Stimulated activated CD4-positive, alpha-beta T cell treated with anti-CD3 and anti-CD28 coated beads, TNF-alpha, amount 100 ng/mL, for 4 hours (primary cell): Measurements from ENCODE around the gene CGB2.
"Not testable (repeated sequence)": the region's sequence is repeated elsewhere in the genome, so short reads cannot be mapped to it uniquely, and the experiment has no call there.

Experiments
- DNase-seq, 3 experiments: peaks; one replicate each; pipeline ENCODE4 v3.0.0-alpha.2; 2020; ENCODE audit warnings: low read depth in 3 of 3

Gene CGB2

GRCh38 chr19:49031642-49032301 lies at the start of gene CGB2:
CGB2 (plus strand) TSS chr19:49031890; CDS start chr19:49032096, 206 bp downstream.
- not testable (repeated sequence) for DNase-seq

- no peak for DNase-seq
Measured at GRCh38 chr19:48982280-48982679, 49.4 kb upstream of the CGB2 start.

DNA sequence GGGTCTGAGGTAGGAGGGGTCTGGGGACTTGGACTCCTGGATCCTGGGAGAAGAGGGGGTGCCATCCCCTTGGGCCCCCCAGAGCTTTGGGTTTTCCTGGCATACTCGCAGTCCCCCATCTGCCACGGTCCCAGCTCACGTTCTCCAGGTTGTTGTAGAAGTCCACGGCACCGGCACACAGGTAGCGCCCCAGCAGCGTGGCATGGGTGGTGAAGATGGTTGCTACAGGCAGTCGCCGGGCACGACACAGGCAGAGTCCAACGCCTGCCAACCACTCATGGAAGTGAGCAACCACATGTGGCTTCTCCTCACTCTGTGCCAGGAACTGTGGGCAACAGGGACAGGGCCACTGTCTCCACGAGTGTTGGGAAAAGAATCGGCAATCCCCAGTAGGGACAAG lies 46.0 kb upstream of the CGB2 start:
- no peak for DNase-seq

DNA sequence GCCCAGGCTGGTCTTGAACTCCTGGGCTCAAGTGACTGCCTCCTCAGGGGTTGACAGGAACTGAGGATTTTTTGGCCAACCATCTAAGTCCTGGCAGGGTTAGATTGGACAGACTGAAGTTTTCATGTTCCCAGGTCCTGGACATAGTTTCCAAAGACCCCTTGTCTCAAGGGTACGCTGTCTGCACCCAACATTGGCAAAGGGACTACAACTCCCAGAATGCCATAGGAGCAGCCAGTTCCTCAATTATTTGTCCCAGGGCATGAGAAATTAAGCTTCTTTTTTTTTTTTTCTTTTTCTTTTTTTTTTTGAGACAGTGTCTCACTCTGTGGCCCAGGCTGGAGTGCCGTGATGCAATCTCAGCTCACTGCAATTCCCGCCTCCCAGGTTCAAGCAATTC lies 45.5 kb upstream of the CGB2 start:
- DNase-seq = no peak

DNA sequence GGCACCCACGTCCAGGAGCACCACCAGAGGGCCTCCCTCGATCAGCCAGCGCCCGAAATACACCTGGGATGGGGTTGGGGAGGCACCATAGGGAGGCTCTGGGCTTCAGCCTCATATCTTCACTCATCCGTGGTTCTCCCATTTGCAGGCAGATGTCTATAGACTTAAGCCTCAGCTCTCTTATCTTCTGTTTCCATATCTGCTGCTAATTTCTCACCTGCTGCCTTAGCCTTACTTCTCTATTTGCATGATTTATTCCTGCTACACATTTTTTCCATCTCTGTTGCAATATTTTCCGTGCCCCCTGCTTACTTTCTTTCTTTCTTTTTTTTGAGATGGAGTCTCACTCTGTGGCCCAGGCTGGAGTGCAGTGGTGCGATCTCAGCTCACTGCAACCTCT lies 44.4 kb upstream of the CGB2 start:
- DNase-seq = no peak

DNA sequence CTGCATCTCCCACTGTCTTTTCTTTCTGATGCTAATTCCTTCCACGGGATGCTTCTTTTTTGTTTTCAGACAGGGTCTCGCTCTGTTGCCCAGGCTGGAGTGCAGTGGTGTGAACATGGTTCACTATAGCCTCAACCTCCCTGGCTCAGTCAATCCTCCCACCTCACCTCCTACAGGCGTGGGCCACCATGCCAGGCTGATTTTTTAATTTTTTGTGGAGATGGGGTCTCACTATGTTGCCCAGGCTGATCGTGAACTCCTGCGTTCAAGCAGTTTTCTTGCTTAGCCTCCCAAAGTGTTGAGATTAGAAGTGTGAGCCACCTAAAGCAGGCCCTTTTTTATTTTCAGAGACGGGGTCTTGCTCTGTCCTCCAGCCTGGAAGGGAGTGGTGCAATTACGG lies 43.4 kb upstream of the CGB2 start:
- DNase-seq = no peak

DNA sequence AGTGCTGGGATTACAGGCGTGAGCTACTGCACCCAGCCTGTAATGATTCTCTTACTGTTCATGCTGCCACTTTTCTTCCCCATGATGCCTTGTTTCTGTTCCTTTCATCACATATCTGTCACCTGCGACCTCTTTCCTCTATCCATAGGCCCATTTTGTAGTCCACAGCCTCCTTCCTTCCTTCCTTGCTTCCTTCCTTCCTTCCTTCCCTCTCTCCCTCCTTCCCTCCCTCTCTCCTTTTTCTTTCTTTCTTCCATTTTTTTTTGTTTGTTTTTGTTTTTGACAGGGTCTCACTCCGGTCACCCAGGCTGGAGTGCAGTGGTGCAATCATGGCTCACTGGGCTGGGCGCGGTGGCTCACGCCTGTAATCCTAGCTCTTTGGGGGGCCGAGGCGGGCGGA lies 42.8 kb upstream of the CGB2 start:
- no peak for DNase-seq

- no peak for DNase-seq
Measured at GRCh38 chr19:48989701-48990291, 41.9 kb upstream of the CGB2 start.

DNA sequence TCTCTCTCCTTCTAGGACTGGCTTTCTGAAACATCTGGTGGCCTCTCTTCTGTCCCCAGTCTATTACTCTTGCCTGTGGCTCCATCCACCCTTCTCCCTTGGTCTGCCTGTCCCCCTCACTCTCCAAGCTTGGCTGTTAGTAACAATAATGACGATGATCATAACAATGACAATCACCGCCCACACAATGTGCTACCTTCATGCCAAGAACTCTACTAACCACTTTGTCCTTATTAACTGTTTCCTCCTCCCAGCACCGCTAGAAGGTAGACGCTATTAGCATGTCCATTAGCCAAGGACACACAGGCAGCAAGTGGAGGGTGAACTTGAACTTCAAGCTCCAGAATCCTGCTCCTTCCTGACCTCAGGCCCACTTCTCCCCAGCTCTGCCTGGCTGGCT lies 41.3 kb upstream of the CGB2 start:
- DNase-seq = no peak

- no peak for DNase-seq
Measured at GRCh38 chr19:48991011-48991609, 40.6 kb upstream of the CGB2 start.

- DNase-seq = no peak
Measured at GRCh38 chr19:48991873-48992580, 39.7 kb upstream of the CGB2 start.

- DNase-seq = peak in 1 of 3 experiments; percentile 16
Measured at GRCh38 chr19:48992581-48993174, 39.0 kb upstream of the CGB2 start.

DNA sequence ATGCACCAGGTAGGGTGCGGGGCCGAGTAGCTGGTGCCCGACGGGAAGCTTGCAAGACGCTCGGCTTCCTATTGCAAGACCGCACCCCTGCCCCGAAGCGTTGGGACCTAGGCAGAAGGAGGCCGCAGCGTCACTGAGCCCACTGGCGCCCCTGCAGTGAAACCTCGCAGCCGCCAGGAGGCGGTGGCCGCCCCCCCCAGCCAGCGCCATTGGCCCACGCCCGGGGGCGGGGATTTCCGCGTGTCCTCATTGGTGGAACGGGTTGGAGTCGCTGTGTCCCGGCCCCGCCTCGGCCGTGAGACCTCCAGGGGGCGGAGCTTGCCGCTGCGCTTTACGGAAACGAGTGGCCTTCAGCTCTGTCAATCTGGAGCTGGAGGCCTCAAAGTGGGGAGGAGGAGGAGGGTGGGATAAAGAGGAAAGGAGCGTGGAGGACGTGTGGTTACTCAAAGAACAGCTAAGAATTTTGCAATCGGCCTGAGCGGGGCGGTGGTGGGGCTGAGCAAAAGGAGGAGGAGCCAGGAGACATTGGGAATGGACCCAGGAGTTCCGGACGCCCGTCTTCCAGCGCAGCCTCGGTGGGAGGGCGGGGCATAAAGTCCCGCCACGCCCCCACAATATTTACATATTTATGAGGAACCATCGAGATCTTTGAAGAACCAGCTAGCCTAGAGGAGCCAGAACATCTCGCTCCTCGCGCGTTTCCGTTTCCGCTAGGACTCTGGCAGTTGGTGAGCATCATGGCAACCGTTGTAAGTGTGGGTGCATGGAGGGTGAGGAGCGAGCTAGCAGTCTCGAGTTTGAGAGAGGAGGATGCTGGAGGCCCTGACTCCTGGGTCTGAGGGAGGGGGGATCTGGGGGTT lies 38.3 kb upstream of the CGB2 start, which contains the start of the genes GYS1 and RUVBL2:
TSS of gene GYS1 (minus strand) at position 135 of the 860 bp plus-strand sequence. CDS start 197 bp downstream, outside the sequence.
TSS of gene RUVBL2 (plus strand) at position 713 of the 860 bp plus-strand sequence. CDS start at position 738, 25 bp downstream.
- DNase-seq = peak; percentile 99

- no peak for DNase-seq
Measured at GRCh38 chr19:48994035-48994386, 37.7 kb upstream of the CGB2 start.

DNA sequence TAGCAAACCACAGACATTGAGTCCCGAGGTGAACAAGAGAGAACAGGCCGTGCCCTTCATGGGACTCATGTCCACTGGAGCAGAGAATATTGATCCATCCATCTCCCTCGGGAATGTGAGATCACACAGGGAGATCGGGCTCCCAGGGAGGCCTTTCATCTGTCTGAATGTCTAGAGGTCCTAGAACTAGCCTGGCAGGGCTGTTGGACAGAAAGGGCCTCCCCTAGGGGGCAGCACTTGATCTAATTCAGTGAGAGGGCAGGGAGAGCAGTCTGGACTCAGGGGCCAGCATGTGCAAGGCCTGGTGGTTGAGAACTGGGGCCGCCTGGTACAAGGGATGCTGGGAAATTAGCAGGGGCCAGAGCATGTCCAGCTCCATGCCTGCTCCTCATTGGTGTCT lies 33.7 kb upstream of the CGB2 start:
- DNase-seq = no peak

GRCh38 chr19:48999481-49000325 lies 32.0 kb upstream of the CGB2 start:
- peak in 2 of 3 experiments; percentile 37 to 48 for DNase-seq

- no peak for DNase-seq
Measured at GRCh38 chr19:49004133-49004532, 27.6 kb upstream of the CGB2 start.

DNA sequence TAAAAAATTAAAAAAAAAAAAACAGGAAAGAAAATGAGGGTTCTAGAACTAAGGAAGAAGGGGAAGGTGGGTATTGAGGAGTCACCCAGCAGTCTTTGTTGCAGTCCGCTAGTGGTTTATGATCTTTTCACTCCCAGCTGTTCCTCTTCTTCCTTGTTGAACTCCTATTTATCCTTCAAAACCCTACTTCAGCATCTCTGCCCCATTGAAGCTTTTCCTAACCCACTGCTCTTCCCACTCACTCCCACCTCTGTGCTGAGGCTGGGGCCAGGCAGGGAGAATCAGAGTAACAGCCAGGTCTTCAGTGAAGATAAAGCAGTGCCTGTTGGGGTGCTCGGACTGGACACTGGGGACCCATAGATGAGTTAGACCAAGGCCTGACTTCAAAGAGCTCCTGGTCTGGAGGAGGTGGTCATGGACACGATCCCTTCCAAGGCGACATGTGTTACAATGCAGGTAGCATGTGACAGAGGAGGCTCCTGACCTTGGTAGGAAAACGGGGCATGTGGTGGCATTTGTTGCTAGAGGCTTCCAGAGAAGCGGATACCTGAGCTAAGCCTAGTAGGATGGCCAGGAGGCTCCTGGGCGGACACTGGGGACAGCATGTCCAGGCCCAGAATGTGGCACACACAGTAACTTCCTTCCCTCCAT lies 26.6 kb upstream of the CGB2 start:
- no peak for DNase-seq

GRCh38 chr19:49006905-49007304 lies 24.8 kb upstream of the CGB2 start:
- DNase-seq = no peak

GRCh38 chr19:49009828-49010227 lies 21.9 kb upstream of the CGB2 start:
- no peak for DNase-seq
